NCI-H226 (cell line): Measurements from ENCODE around the gene NME5.
A peak's percentile ranks its signal among the peaks of the same experiment; 100 is the strongest.

Source experiments
- DNase-seq: peaks from one replicate; pipeline ENCODE4 v3.0.0-alpha.2; 2015

Gene NME5

GRCh38 chr5:138129347-138129746 is 9.9 kb downstream of the NME5 start:
- DNase-seq = no peak

DNA sequence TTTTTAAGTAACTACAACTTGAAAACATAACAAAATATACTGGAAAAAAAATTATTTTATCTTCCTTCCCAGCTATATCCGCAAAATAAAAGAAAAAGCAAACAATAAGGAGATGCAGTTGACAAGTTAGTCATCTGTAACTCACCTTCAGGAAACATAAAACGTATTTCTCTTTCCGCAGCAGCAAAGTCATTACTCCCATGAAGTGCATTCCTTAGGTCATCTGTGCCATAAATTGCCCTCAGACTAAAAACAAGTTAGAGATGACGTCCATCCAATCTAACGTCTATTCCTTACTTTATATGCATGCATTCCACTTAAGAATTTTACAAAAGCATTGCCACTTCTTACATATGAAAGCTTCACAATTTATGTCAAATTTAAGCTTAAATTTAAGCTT is 10.9 kb downstream of the NME5 start:
- DNase-seq = no peak

- DNase-seq = no peak
Measured at GRCh38 chr5:138115254-138115653, 24.0 kb downstream of the NME5 start.

DNA sequence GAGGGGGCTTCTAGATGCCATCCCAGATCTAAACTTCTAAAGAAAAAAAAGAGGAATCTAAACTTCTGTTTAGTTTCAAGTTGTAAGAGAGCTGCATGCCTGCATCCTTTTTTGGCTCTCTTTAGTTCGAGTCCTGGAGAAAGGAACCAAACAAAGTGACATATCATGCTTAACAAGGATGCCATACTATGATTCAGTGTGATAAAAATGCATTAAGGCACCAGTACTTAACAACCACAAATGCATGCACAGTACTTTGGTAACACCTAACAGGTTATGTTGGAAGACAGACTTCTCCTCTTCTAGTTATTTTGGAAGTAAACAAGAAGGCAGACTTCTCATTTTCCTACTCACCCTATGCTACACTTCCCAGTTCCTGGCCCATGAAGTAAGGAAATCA is 27.3 kb downstream of the NME5 start:
- DNase-seq = no peak

- DNase-seq = no peak
Measured at GRCh38 chr5:138111181-138111580, 28.0 kb downstream of the NME5 start.

- DNase-seq = no peak
Measured at GRCh38 chr5:138110266-138110963, 28.8 kb downstream of the NME5 start.

- no peak for DNase-seq
Measured at GRCh38 chr5:138109463-138110265, 29.6 kb downstream of the NME5 start.

DNA sequence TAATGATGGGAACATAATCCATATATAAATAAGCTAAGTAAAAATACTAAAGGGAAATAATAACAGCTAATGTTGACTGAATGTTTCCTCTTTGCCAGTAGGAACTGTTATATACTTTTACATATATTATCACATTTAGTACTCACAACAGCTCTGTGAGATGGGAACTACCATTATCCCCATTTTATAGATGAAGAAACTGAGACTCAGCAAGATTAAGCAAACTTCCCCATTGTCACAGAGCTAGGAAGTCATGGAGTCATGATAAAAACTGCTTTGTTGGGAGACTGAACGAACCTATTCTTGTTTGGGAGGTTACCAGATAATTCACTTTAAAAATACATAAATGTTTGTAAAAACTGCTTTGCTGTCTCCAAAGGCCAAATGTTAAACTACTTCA is 32.0 kb downstream of the NME5 start:
- DNase-seq = no peak

GRCh38 chr5:138105709-138106108 is 33.5 kb downstream of the NME5 start:
- DNase-seq = no peak

DNA sequence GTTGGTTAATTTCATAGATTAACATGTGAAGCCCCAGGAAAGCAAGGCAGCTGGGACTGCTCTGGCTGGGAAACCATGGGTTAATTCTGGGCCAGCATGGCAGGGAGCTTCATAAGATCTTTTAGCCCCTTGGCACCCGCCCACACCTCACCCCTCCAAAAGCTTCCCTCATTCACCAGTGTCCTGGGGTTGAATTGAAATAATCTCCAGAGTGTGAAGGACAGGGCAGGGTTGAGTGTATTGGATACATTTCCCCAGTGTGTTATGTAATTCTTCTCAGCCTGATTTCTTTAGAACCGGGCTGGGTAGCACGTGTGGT is 36.0 kb downstream of the NME5 start:
- no peak for DNase-seq

GRCh38 chr5:138102454-138103318 is 36.5 kb downstream of the NME5 start:
- DNase-seq = no peak

- DNase-seq = no peak
Measured at GRCh38 chr5:138096997-138097828, 42.0 kb downstream of the NME5 start.

DNA sequence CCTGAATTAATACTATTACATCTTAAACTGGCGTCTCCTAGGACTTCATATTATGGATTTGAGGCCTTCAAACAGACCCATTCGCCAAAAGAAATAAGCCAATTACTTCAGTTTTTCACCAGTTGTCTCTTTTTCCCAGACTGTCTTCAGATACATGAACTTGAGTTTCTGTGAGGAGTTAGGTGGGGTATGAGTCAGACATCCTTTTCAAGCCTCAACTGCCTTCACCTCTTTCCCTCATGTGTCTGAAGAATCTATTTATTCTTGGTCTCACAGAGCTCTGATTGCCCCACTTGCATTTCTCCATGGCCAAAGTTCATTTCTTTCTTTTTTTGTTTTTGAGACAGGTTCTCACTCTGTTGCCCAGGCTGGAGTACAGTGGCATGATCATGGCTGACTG is 42.9 kb downstream of the NME5 start:
- DNase-seq = no peak

DNA sequence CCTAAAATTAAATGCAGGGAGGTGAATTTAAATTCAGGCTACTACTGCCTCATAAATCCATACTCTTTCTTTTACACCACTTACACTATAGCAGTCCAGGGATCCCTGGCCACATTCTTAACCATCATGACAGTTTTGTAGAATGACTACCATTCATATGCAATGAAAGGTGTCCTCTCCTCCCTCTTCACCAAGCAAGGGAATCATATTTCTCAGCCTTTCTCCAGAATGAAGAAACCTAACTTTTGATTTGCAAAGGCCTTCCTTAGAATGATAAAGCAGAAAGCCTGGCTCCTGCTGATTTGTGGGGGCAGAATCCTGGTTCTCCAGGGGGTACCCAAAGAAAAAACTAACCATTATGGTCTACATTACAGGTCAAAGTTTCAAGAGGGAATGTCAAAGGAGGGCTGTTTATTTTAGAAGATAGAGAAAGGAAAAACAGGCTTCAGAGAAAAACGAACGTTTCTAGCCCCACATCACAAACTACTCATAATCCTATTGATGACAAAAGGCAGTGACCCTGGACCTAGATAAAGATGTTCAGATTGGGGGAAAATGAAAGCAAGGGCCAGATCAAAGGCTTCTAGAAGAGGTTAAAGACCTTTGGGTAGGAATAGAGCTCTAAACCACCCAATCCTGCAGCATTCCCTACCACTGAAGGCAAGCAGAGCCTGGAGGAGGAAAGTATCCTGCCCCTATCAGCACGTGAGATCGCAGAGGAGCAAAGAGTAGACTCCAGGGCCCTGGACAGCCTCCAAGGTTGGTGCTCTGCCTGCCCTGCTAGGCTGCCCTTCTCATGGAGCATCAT is 43.9 kb downstream of the NME5 start:
- no peak for DNase-seq

DNA sequence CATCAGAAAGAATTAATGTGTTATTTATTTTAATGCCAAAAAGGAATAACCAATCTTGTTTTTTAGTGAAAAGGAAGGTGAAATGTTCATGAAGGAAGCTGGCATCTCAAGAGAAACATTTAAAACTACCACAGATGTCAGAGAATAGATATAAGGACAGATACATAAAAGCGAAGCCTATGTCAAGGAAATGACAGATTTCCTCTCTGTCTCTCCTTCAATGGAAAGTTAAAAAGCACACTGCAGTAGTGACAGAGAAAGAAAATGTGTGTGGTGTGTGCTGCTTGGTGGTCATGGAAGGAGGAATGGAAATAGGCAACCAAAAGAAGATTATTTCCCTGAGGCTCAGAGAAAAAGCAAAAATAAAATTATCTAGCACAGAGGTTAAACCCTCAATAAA is 46.2 kb downstream of the NME5 start:
- DNase-seq = no peak

- no peak for DNase-seq
Measured at GRCh38 chr5:138092301-138092700, 46.9 kb downstream of the NME5 start.

DNA sequence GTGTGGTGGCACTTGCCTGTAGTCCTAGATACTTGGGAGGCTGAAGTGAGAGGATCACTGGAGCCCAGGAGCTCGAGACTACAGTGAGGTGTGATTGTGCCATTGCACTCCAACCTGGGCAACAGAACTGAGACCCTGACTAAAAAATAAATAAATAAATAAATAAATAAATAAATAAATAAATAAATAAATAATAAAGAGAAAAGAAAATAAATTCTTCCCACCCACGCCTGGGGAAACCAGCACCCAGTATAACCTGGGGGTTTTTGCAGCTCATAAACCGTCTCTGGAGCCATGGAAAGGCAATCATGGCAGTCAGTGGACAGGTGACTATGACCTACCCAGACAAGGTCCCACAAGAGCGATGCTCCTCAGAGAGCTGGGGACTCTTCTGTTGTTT is 47.5 kb downstream of the NME5 start:
- no peak for DNase-seq

GRCh38 chr5:138083702-138084101 is 55.5 kb downstream of the NME5 start, which contains the start of gene WNT8A:
TSS of gene WNT8A (plus strand) at chr5:138084033. CDS start at chr5:138084128, 95 bp downstream.
- no peak for DNase-seq

DNA sequence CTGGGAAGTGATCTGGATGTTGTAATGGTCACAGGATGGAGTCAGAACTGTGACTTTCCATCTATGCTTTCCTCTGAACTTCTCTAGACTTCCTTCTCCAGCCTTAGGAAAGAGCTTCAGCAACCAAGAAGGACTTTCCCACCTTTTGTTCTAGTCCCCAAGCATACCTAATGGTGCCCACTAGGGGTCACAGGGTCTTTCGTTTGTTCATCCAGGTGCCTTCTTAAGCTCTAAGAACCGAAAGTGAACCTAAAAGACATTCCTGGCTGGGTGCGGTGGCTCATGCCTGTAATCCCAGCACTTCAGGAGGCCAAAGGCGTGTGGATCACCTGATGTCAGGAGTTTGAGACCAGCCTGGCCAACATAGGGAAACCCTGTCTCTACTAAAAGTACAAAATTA is 57.2 kb downstream of the NME5 start:
- no peak for DNase-seq

DNA sequence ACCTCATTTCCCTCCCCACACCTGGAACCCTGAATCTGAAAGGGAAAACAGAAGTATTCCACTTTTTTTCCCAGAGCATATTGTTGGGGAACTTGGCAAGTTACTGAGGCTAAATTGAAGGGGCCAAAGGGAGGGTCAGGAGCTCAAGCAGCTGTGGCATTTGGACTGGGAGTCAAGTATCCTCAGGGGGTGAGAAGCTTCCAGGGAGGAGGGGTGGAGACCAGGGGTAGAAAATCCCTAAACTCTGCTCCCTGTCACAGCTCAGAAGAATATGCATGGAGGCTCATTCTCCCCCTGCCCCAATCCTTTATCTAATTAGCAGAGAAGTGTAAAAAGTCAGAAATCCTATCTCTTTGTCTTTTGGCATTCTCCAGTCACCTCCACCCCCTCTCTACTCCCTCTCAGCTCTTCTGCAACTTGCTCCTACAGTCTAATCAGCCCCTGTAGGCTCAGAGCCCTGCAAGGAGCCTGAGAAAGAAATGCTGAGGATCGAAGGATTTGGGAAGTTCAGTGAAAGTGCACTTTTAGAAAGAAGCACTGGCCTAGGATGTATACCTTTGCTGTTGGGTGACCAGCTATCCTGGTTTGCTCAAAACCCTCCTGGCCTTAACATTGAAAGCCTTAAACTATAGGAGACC is 61.1 kb downstream of the NME5 start:
- DNase-seq = no peak

DNA sequence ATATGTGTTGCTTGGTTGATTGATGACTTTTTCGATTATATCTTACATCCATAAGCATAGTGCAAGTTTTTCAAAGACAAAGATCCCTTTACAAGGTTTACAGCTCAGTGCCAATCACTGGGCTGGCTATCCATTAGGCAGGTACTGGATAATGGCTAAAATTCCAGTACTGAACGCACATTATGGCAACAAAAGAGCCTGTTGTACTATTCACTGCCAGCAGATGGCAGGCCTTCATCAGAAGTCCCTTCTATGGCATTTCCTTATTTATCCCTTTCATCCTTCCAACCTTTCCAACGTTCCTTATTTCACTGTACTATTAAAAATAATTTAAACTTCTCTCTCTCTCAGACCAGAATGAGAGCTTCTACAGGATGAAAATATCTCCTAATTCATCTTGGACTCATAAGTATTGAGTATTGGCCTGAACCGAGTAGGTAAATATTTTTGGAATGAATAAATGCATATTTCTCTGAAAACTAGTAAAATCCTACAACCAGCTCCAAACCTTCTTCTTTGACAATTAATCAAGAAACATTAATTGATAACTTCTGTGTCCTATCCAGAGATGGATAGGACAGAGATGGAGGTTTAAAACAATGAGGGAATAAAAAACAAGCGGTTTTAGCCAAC is 62.0 kb downstream of the NME5 start:
- peak; percentile 31 for DNase-seq
